ENCODE results near the gene TKT.

TKT gene

GRCh38 chr3:53184701-53185100 lies 71.1 kb downstream of the TKT start:
- Histone ChIP-seq H3K36me3 (replicated peaks; ENCODE audit: low read depth, low read length) (peaks cover 79% of the 10 kb centered on the region), H3K27ac (ENCODE audit: low read length) (no peak overlapping the region), H2AFZ (ENCODE audit: low read depth, low read length) (no peak overlapping the region), H3K9ac (ENCODE audit: low read length) (no peak overlapping the region), H3K79me2 (ENCODE audit: low read length) (no peaks in the 10 kb centered on the region), H4K20me1 (ENCODE audit: insufficient read depth, low read length) (peaks cover 10% of the 10 kb centered on the region), H3K9me3 (ENCODE audit: insufficient read depth, low read length) (no peaks in the 10 kb centered on the region), H3K4me2 (ENCODE audit: low read length) (no peak overlapping the region), H3K4me1 (ENCODE audit: low read length) (peaks cover 21% of the 10 kb centered on the region), H3K27me3 (ENCODE audit: low read depth, low read length) (no peaks in the 10 kb centered on the region), H3K4me3 (ENCODE audit: low read length) (no peak overlapping the region)
- TF ChIP-seq EZH2phosphoT487 (IDR thresholded peaks at IDR 0.05; ENCODE audit: low read depth) (no peak), CTCF (IDR thresholded peaks at IDR 0.05; ENCODE audit: low read depth, low read length) (no peak)

DNA sequence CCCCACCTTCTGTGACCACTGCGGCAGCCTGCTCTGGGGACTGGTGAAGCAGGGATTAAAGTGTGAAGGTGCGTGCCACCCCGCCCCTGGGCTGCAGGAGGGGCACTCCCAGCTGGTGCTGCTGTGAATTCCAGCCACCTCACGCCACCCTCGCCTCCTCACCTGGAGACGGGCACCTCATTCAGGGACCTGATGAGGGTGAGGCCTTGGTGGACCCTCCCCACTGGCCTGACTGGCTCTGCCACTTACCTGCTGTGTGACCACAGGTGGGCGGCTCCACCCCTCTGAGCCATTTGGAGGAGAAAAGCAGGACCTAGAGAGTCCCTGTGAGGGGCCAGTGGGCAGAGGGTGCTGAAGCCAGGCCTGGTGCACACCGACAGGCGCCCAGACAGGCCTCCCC lies 72.3 kb downstream of the TKT start:
- H3K36me3 ChIP-seq (replicated peaks; ENCODE audit: low read depth, low read length): peaks cover 81% of the 10 kb centered on the region
- H3K27me3 ChIP-seq (ENCODE audit: low read depth, low read length): no peaks in the 10 kb centered on the region
- H3K9me3 ChIP-seq (ENCODE audit: insufficient read depth, low read length): no peaks in the 10 kb centered on the region
- no peak overlapping the region for H3K4me3 ChIP-seq (ENCODE audit: low read length)
- TF ChIP-seq CTCF (IDR thresholded peaks at IDR 0.05; ENCODE audit: low read depth, low read length): no peak
- no peak for TF ChIP-seq EZH2phosphoT487 (IDR thresholded peaks at IDR 0.05; ENCODE audit: low read depth)
- H3K4me1 ChIP-seq (ENCODE audit: low read length): peaks cover 28% of the 10 kb centered on the region
- H3K9ac ChIP-seq (ENCODE audit: low read length): no peak overlapping the region
- no peak overlapping the region for H2AFZ ChIP-seq (ENCODE audit: low read depth, low read length)
- no peaks in the 10 kb centered on the region for H3K79me2 ChIP-seq (ENCODE audit: low read length)
- H3K4me2 ChIP-seq (ENCODE audit: low read length): no peak overlapping the region
- peaks cover 18% of the 10 kb centered on the region for H4K20me1 ChIP-seq (ENCODE audit: insufficient read depth, low read length)
- no peak overlapping the region for H3K27ac ChIP-seq (ENCODE audit: low read length)

- Histone ChIP-seq H3K79me2 (ENCODE audit: low read length) (no peaks in the 10 kb centered on the region), H3K4me3 (ENCODE audit: low read length) (no peak overlapping the region), H2AFZ (ENCODE audit: low read depth, low read length) (no peak overlapping the region), H3K4me2 (ENCODE audit: low read length) (no peak overlapping the region), H4K20me1 (ENCODE audit: insufficient read depth, low read length) (peaks cover 18% of the 10 kb centered on the region), H3K9ac (ENCODE audit: low read length) (no peak overlapping the region), H3K27me3 (ENCODE audit: low read depth, low read length) (no peaks in the 10 kb centered on the region), H3K27ac (ENCODE audit: low read length) (no peak overlapping the region), H3K4me1 (ENCODE audit: low read length) (peaks cover 28% of the 10 kb centered on the region), H3K36me3 (replicated peaks; ENCODE audit: low read depth, low read length) (peaks cover 80% of the 10 kb centered on the region), H3K9me3 (ENCODE audit: insufficient read depth, low read length) (no peaks in the 10 kb centered on the region)
- TF ChIP-seq EZH2phosphoT487 (IDR thresholded peaks at IDR 0.05; ENCODE audit: low read depth): no peak
- TF ChIP-seq CTCF (IDR thresholded peaks at IDR 0.05; ENCODE audit: low read depth, low read length): no peak
Measured at GRCh38 chr3:53182764-53183355, 73.0 kb downstream of the TKT start.

GRCh38 chr3:53181528-53181927 lies 74.3 kb downstream of the TKT start:
- Histone ChIP-seq H3K27ac (ENCODE audit: low read length) (peak overlapping the region; percentile 62; the same call in 1 of the 2 replicates), H2AFZ (ENCODE audit: low read depth, low read length) (no peak overlapping the region), H3K9me3 (ENCODE audit: insufficient read depth, low read length) (no peaks in the 10 kb centered on the region), H3K4me1 (ENCODE audit: low read length) (peaks cover 28% of the 10 kb centered on the region), H3K27me3 (ENCODE audit: low read depth, low read length) (no peaks in the 10 kb centered on the region), H3K36me3 (replicated peaks; ENCODE audit: low read depth, low read length) (peaks cover 69% of the 10 kb centered on the region), H3K9ac (ENCODE audit: low read length) (no peak overlapping the region), H3K4me2 (ENCODE audit: low read length) (peak overlapping the region; percentile 83), H3K4me3 (ENCODE audit: low read length) (no peak overlapping the region), H4K20me1 (ENCODE audit: insufficient read depth, low read length) (peaks cover 28% of the 10 kb centered on the region), H3K79me2 (ENCODE audit: low read length) (no peaks in the 10 kb centered on the region)
- no peak for TF ChIP-seq EZH2phosphoT487 (IDR thresholded peaks at IDR 0.05; ENCODE audit: low read depth)
- no peak for TF ChIP-seq CTCF (IDR thresholded peaks at IDR 0.05; ENCODE audit: low read depth, low read length)

All from OCI-LY3 (cell line).